Raji (cell line): ENCODE measurements around the gene IFT52.

Source experiments
- POLR2A ChIP-seq: IDR thresholded peaks from 2 replicates; pipeline ENCODE4 v1.6.1; 2011; ENCODE audit warnings: low read depth, low read length, control low read depth; ENCODE audit not compliant: insufficient read depth

IFT52 gene

GRCh38 chr20:43691928-43692524, 101.3 kb downstream of the IFT52 start:
- no peak for TF ChIP-seq POLR2A

GRCh38 chr20:43694763-43695162, 104.0 kb downstream of the IFT52 start:
- no peak for TF ChIP-seq POLR2A

GRCh38 chr20:43695571-43695970, 104.8 kb downstream of the IFT52 start:
- TF ChIP-seq POLR2A, result no peak
